WI38 (cell line): ENCODE results near the gene IFT25.
A peak's percentile ranks its signal among the peaks of the same experiment; 100 is the strongest.
"Not testable (repeated sequence)": the region's sequence is repeated elsewhere in the genome, so short reads cannot be mapped to it uniquely, and the experiment has no call there.

ENCODE experiments used
- H3K4me3 ChIP-seq: 2 replicates; pipeline ENCODE4 v1.5.1; 2011; ENCODE audit warnings: low read depth, mild to moderate bottlenecking, control low read depth, low read length
- TF ChIP-seq, protein P1 (sequence below): IDR thresholded peaks from 2 replicates; pipeline ENCODE4 v1.5.1; 2012; ENCODE audit warnings: low read depth, mild to moderate bottlenecking, control low read depth, low read length

The IFT25 gene

GRCh38 chr1:53945433-53946251 is at the start of gene IFT25:
Gene IFT25 (minus strand): TSS chr1:53945699. CDS start chr1:53940082, 5,617 bp downstream.
- TF ChIP-seq, protein P1, sequence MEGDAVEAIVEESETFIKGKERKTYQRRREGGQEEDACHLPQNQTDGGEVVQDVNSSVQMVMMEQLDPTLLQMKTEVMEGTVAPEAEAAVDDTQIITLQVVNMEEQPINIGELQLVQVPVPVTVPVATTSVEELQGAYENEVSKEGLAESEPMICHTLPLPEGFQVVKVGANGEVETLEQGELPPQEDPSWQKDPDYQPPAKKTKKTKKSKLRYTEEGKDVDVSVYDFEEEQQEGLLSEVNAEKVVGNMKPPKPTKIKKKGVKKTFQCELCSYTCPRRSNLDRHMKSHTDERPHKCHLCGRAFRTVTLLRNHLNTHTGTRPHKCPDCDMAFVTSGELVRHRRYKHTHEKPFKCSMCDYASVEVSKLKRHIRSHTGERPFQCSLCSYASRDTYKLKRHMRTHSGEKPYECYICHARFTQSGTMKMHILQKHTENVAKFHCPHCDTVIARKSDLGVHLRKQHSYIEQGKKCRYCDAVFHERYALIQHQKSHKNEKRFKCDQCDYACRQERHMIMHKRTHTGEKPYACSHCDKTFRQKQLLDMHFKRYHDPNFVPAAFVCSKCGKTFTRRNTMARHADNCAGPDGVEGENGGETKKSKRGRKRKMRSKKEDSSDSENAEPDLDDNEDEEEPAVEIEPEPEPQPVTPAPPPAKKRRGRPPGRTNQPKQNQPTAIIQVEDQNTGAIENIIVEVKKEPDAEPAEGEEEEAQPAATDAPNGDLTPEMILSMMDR = no peak
- peak within 1 kb of the TSS; percentile 83 for H3K4me3 ChIP-seq

DNA sequence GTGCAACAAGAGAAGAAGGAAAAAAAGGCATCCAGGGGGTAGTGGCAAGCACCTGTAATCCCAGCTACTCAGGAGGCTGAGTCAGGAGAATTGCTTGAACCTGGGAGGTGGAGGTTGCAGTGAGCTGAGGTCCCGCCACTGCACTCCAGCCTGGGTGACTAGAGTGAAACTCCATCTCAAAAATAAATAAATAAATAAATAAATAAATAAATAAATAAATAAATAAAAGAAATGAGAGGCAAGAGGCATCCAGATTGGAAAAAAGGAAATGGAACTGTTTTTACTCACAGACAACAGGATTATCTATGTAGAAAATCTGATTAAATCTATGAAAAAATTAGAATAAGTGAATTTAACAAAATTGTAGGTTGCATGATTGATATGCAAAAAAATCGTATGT is 49.0 kb upstream of the IFT25 start:
- not testable (repeated sequence) for H3K4me3 ChIP-seq

DNA sequence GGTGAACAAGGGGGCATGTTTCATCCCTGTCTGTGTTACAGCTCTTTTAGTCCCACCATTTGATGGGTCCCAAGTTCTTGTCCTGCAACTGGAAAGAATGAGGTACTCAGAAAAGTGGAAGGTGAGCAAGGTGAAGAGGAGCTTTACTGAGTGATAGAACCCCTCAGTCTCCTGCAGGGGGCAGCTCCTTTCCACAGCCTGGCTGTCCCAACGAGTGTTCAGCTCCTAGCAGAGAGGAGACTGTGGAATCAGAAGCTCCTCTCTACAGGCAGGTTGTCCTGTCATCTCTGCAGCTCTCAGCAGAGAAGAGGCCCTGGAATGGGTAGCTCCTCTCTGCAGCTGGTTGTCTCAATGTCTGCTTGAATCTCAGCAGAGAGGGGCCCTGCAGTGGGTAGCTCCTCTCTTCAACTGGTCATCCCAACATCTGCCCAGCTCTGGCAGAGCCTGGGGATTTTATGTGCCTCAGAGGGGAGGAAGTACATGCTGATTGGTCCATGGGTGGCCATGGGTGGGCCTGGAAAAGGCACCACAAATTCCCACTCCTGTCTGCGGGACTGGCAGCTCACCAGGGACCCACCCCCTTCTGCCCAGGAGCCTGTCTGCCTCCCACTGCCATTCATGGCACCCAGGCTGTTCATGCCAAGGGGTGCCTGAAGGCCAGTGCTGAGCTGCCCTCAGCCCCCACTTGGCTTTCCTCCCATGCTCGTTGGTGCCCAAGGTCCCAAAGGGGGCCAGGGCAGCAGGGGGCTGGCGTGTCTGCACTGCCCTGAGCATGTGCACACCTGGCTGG is 46.8 kb upstream of the IFT25 start:
- H3K4me3 ChIP-seq = no peak overlapping the region
- TF ChIP-seq, protein P1 = no peak

DNA sequence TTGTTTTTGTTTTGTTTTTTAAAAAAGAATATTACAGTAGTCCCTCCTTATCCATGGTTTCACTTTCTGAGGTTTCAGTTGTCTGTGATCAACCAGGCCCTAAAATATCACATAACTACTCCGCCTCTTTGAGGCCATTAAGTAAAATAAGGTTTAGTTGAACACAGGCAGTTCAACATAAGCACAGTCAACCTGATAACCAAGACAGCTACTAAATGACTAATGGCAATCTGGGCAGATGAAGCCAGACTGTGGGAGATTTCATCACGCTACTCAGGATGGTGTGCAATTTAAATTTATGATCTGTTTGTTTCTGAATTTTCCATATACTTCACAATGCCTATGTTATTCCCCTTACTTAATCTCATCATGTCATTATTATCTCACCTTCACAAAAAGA is 42.4 kb upstream of the IFT25 start:
- H3K4me3 ChIP-seq = no peak overlapping the region
- TF ChIP-seq, protein P1 = no peak

DNA sequence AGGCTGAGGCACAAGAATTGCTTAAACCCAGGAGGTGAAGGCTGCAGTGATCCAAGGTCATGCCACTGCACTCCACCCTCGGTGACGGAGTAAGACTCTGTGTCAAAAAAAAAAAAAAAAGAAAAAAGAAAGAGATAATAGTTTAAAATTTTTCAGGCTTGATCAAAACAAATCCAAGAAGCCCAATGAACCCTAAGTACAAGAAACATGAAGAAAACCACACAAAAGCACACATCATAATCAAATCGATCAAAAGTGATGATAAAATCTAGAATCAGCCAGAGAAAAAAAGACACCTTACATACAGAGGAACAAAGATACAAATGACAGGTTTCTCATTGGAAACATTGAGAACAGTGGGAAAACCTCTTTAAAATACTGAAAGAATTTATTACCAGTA is 41.0 kb upstream of the IFT25 start:
- TF ChIP-seq, protein P1 = no peak
- no peak overlapping the region for H3K4me3 ChIP-seq

DNA sequence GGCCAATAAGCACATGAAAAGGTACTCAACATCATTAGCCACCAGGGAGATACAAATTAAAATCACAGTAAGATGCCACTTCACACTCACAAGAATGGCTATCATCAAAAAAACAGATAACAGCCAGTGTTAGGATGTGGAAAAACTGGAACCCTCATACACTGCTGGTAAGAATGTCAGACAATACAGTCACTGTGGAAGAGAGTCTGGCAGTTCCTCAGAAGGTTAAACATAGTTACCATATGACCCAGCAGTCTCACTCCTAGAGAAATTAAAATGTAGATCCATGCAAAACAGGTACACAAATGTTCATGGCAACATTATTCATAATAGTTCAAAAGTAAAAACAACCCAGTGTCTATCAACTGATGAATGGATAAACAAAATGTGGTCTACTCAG is 39.2 kb upstream of the IFT25 start:
- TF ChIP-seq, protein P1 = no peak
- no peak overlapping the region for H3K4me3 ChIP-seq

GRCh38 chr1:53982763-53983104 is 37.2 kb upstream of the IFT25 start:
- TF ChIP-seq, protein P1 = no peak
- H3K4me3 ChIP-seq = peak overlapping the region; percentile 39
